ENCODE data around the gene IL2RA.

GRCh38 chr10:6065835-6066234 is 3.7 kb upstream of the IL2RA start:
- TF ChIP-seq, protein P1, sequence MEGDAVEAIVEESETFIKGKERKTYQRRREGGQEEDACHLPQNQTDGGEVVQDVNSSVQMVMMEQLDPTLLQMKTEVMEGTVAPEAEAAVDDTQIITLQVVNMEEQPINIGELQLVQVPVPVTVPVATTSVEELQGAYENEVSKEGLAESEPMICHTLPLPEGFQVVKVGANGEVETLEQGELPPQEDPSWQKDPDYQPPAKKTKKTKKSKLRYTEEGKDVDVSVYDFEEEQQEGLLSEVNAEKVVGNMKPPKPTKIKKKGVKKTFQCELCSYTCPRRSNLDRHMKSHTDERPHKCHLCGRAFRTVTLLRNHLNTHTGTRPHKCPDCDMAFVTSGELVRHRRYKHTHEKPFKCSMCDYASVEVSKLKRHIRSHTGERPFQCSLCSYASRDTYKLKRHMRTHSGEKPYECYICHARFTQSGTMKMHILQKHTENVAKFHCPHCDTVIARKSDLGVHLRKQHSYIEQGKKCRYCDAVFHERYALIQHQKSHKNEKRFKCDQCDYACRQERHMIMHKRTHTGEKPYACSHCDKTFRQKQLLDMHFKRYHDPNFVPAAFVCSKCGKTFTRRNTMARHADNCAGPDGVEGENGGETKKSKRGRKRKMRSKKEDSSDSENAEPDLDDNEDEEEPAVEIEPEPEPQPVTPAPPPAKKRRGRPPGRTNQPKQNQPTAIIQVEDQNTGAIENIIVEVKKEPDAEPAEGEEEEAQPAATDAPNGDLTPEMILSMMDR (IDR thresholded peaks at IDR 0.05) = no peak
- no peak for TF ChIP-seq EZH2 (IDR thresholded peaks at IDR 0.05; ENCODE audit: borderline replicate concordance, insufficient read depth, low read depth, low read length, poor library complexity, severe bottlenecking)
